Skeletal muscle tissue (tissue), 4 donors: ENCODE results near the gene ERO1B. TPM values are rescaled to one million over a fixed set of nuclear protein-coding genes. Genes with fewer than 3 reads are reported as not detected.
"Not testable (repeated sequence)": the region's sequence is repeated elsewhere in the genome, so short reads cannot be mapped to it uniquely, and the experiment has no call there.

Experiments used
- H3K27ac ChIP-seq: one replicate; pipeline ENCODE4 v1.7.0; 2013; ENCODE audit warnings: mild to moderate bottlenecking, low read depth, low read length, inconsistent platforms
- H3K27me3 ChIP-seq, 3 donors: one replicate each; pipeline ENCODE4 v1.7.0; 2013; ENCODE audit warnings: low read length in 3 of 3; ENCODE audit not compliant: control insufficient read depth in 3 of 3, insufficient read depth in 3 of 3
- H3K36me3 ChIP-seq, 3 donors: one replicate each; pipeline ENCODE4 v1.7.0; 2013; ENCODE audit warnings: low read length in 3 of 3; ENCODE audit not compliant: control insufficient read depth in 3 of 3, insufficient read depth in 3 of 3
- H3K4me1 ChIP-seq, 3 donors: one replicate each; pipeline ENCODE4 v1.7.0; 2013; ENCODE audit warnings: low read length in 3 of 3, mild to moderate bottlenecking in 3 of 3; ENCODE audit not compliant: control insufficient read depth in 3 of 3, insufficient read depth in 3 of 3
- H3K4me3 ChIP-seq, 3 donors: one replicate each; pipeline ENCODE4 v1.7.0; 2013; ENCODE audit warnings: low read length in 3 of 3
- H3K9ac ChIP-seq, 3 donors: one replicate each; pipeline ENCODE4 v1.7.0; 2013; ENCODE audit warnings: low read length in 3 of 3, mild to moderate bottlenecking in 3 of 3, moderate library complexity in 2 of 3, low read depth in 1 of 3
- H3K9me3 ChIP-seq, 3 donors: one replicate each; pipeline ENCODE4 v1.7.0; 2013; ENCODE audit warnings: low read length in 3 of 3; ENCODE audit not compliant: control insufficient read depth in 3 of 3
- total RNA-seq: library from RNA; depleted of rRNA; stranded (reverse); fragments of >200 nt; gene quantifications from one replicate; pipeline ENCODE4 v1.2.3, GENCODE V29; 2014
- donor health status: Osteomylitis.

The ERO1B gene
- total RNA-seq, 1 donor from 2014 or later = 4.2 TPM

DNA sequence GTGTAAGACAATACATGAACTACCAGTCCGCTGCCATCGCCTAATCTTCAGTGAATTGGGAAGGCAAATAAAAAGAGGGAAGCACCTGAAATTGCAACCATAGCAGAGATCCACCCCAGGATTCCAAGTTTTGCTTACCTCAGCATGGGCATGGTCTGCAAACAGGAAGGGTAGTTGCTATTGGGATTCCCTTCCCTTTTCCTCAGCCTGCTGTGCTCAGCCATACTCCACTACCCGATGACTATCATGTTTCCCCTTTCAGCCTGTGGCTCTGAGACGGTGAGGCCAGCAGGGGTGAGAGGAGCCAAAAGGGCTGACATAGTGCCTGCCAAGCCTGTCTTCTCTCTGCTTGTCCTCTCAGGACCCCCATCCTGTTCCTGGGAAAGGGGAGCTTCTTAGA lies 75.2 kb downstream of the ERO1B start:
- peak overlapping the region; percentile 46 for H3K27ac ChIP-seq
- H3K4me1 ChIP-seq = no peaks in the 10 kb centered on the region
- H3K4me3 ChIP-seq = no peak overlapping the region
- H3K27me3 ChIP-seq = no peaks in the 10 kb centered on the region
- H3K9ac ChIP-seq = no peak overlapping the region
- no peaks in the 10 kb centered on the region for H3K36me3 ChIP-seq
- no peaks in the 10 kb centered on the region for H3K9me3 ChIP-seq

DNA sequence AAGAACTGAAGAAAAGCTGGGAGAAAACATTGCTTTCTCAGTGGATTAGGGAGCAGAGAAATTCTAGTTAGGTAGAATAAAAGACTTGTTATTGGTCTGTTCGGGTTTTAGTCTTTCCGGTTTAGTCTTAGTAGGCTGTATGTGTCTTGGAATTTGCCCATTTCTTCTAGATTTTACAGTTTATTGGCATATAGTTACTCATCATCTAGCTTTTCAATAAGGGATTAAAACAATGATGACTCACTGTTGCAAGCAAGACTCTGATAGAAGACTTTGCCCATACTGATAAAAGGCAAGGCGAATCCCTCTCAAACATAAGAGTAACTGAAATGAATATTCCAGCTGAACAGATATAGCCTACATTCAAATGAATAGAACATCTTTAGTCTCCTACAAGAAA lies 77.1 kb downstream of the ERO1B start:
- H3K9me3 ChIP-seq = no peaks in the 10 kb centered on the region
- H3K27me3 ChIP-seq = no peaks in the 10 kb centered on the region
- H3K9ac ChIP-seq = no peak overlapping the region
- no peak overlapping the region for H3K4me3 ChIP-seq
- no peaks in the 10 kb centered on the region for H3K4me1 ChIP-seq
- no peaks in the 10 kb centered on the region for H3K36me3 ChIP-seq
- H3K27ac ChIP-seq = no peak overlapping the region

DNA sequence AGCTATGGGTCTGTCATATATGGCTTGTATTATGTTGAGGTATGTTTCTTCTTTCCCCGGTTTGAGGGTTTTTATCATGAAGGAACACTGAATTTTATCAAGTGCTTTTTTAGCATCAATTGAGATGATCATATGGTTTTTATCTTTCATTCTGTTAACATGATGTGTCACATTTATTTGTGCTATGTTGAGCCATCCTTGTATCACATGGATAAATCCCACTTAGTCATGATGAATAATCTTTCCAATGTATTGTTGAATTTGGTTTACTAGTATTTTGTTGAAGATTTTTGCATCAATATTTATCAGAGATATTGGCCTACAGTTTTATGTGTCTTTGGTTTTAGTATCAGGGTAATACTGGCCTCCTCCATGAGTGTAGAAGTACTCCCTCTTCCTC lies 77.7 kb downstream of the ERO1B start:
- no peaks in the 10 kb centered on the region for H3K9me3 ChIP-seq
- no peaks in the 10 kb centered on the region for H3K36me3 ChIP-seq
- no peaks in the 10 kb centered on the region for H3K27me3 ChIP-seq
- H3K4me3 ChIP-seq = no peak overlapping the region
- no peak overlapping the region for H3K9ac ChIP-seq
- H3K27ac ChIP-seq = no peak overlapping the region
- H3K4me1 ChIP-seq = no peaks in the 10 kb centered on the region

DNA sequence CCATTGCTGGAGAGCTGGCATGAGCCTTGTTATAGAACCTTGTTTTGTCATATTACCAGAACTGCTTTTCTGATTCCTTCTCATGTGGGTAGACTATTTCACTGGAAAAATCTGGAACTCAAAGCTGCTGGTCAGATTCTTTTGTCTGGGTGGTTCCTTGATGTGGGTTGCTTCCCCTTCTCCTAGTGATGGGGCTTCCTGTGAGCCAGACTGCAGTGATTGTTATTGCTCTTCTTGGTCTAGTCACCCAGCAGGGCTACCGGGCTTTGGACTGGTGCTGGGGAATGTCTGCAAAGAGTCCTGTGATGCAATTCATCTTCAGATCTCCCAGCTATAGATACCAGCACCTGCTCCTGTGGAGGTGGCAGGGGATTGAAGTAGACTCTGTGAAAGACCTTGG lies 80.0 kb downstream of the ERO1B start:
- Histone ChIP-seq H3K4me1 (no peaks in the 10 kb centered on the region), H3K27ac (no peak overlapping the region), H3K9ac (no peak overlapping the region), H3K4me3 (no peak overlapping the region), H3K9me3 (no peaks in the 10 kb centered on the region), H3K27me3 (no peaks in the 10 kb centered on the region), H3K36me3 (no peaks in the 10 kb centered on the region)

DNA sequence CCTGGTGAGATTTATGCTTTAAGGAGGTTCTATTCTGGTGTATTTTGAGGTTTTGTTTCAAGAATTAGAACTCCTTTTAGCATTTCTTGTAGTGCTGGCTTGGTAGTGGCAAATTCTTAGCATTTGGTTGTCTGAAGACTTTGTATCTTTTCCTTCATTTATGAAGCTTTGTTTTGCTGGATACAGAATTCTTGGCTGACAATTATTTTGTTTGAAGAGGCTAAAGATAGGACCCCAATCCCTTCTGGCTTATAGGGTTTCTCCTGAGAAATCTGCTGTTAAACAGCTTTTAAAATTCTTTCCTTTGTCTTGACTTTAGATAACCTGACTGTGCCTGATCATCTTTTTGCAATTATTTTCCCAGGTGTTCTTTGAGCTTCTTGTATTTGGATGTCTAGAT lies 80.8 kb downstream of the ERO1B start:
- H3K9ac ChIP-seq = no peak overlapping the region
- H3K9me3 ChIP-seq = no peaks in the 10 kb centered on the region
- no peaks in the 10 kb centered on the region for H3K4me1 ChIP-seq
- H3K36me3 ChIP-seq = no peaks in the 10 kb centered on the region
- H3K27ac ChIP-seq = no peak overlapping the region
- no peak overlapping the region for H3K4me3 ChIP-seq
- H3K27me3 ChIP-seq = no peaks in the 10 kb centered on the region

DNA sequence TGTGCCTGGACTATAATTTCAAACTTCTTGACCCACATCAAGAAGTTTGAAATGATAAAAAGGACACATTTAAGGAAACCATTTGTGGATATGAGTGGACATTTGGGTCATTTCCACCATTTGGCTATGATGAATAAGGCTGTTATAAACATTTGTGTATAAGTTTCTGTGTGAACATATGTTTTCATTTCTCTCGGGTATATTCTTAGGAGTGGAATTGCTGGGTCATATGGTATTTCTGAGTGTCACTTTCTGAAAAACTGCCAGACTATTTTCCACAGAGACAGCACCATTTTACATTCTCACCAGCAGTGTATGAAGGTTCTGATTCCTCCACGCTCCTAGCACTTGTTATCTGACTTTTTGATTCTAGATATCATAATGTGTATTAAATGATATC lies 88.6 kb downstream of the ERO1B start:
- no peaks in the 10 kb centered on the region for H3K4me1 ChIP-seq
- no peaks in the 10 kb centered on the region for H3K27me3 ChIP-seq
- no peak overlapping the region for H3K4me3 ChIP-seq
- no peak overlapping the region for H3K27ac ChIP-seq
- no peak overlapping the region for H3K9ac ChIP-seq
- no peaks in the 10 kb centered on the region for H3K9me3 ChIP-seq
- H3K36me3 ChIP-seq = no peaks in the 10 kb centered on the region

DNA sequence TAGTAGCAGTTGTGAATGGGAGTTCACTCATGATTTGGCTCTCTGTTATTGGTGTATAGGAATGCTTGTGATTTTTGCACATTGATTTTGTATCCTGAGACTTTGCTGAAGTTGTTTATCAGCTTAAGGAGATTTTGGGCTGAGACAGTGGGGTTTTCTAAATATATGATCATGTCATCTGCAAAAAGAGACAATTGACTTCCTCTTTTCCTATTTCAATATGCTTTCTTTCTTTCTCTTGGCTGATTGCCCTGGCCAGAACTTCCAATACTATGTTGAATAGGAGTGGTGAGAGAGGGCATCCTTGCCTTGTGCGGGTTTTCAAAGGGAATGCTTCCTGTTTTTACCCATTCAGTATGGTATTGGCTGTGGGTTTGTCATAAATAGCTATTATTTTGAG lies 93.7 kb downstream of the ERO1B start:
- H3K36me3 ChIP-seq, H3K9me3 ChIP-seq, H3K27me3 ChIP-seq, H3K4me3 ChIP-seq, H3K27ac ChIP-seq, H3K9ac ChIP-seq, H3K4me1 ChIP-seq: not testable (repeated sequence)

DNA sequence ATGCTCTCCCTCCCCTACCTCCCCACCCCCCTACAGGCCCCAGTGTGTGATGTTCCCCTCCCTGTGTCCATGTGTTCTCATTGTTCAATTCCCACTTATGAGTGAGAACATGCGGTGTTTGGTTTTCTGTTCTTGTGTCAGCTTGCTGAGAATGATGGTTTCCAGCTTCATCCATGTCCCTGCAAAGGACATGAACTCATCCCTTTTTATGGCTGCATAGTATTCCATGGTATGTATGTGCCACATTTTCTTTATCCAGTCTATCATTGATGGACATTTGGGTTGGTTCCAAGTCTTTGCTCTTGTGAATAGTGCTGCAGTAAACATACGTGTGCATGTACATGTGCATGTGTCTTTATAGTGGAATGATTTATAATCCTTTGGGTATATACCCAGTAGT lies 95.3 kb downstream of the ERO1B start:
- H3K27ac ChIP-seq, H3K9ac ChIP-seq, H3K27me3 ChIP-seq, H3K4me3 ChIP-seq, H3K9me3 ChIP-seq, H3K4me1 ChIP-seq, H3K36me3 ChIP-seq: not testable (repeated sequence)

DNA sequence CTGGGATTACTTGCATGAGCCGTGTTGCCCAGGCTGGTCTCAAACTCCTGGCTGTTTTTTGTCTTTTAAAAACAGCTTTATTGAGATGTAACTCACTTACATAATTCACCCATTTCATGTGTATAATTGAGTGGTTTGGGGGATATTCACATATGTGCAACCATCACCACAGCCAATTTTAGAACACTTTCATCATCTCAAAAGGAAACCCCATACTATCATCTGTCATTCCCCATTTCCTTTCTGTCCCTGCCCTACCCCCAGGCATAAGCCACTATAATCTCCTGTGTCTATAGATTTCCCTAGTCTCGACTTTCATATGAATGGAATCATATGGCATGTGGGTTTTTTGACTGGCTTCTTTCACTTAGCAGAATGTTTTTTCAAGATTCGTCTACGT lies 96.1 kb downstream of the ERO1B start:
- H3K4me1 ChIP-seq = no peaks in the 10 kb centered on the region
- no peaks in the 10 kb centered on the region for H3K9me3 ChIP-seq
- H3K4me3 ChIP-seq = no peak overlapping the region
- H3K27me3 ChIP-seq = no peaks in the 10 kb centered on the region
- peaks cover 0 to 4% (median 0%) of the 10 kb centered on the region in 3 donors for H3K36me3 ChIP-seq
- H3K27ac ChIP-seq = no peak overlapping the region
- no peak overlapping the region for H3K9ac ChIP-seq

DNA sequence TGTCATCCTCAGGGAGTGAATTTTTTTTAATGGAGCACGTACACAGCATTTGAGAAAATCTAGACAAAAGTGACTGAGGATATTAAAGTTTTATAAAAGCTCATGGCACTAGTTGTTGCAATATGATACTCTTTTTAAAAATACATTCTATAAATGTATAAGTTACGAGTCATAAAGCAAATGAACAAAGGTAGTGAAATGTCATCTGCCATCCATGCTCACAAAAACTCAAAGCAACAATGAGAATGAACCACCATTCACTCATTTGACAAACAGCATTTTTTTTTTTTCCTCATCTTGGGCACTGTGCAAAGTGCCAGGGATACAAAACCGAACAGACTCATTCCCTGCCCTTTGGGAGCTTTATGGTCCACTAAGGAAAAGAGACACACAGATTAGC lies 100.7 kb downstream of the ERO1B start:
- no peak overlapping the region for H3K27ac ChIP-seq
- H3K4me3 ChIP-seq = no peak overlapping the region
- no peak overlapping the region for H3K9ac ChIP-seq
- H3K27me3 ChIP-seq = no peaks in the 10 kb centered on the region
- no peaks in the 10 kb centered on the region for H3K9me3 ChIP-seq
- H3K4me1 ChIP-seq = no peaks in the 10 kb centered on the region
- peaks cover 0 to 4% (median 0%) of the 10 kb centered on the region in 3 donors for H3K36me3 ChIP-seq

DNA sequence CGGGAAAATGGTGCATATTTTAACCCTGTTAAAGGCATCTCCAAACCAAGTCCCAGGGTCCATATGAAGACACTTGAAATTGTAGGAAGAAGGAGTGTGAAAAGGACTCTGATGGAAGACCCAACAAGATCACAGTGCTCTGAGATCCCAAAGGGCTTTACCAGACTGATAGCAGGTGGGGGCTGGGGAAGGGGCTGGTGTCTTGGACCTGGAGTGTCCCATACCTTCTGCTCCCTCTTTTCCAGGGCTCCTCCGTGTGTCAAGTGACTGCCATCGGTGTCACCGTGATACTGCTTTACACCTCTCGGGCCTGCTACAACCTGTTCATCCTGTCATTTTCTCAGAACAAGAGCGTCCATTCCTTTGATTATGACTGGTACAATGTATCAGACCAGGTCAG lies 102.1 kb downstream of the ERO1B start:
- Histone ChIP-seq H3K27ac (no peak overlapping the region), H3K4me1 (no peaks in the 10 kb centered on the region), H3K9me3 (no peaks in the 10 kb centered on the region), H3K9ac (no peak overlapping the region), H3K4me3 (no peak overlapping the region), H3K36me3 (peaks cover 0 to 4% (median 0%) of the 10 kb centered on the region in 3 donors), H3K27me3 (no peaks in the 10 kb centered on the region)
